ENCODE results near the gene WNT8A. TPM values are rescaled to one million over a fixed set of nuclear protein-coding genes. Genes with fewer than 3 reads are reported as not detected.

The WNT8A gene
- total RNA-seq, 1 experiment from 2014 or later, result not detected

GRCh38 chr5:138110266-138110963 lies 26.6 kb downstream of the WNT8A start:
- ATAC-seq, result no peak
- CTCF ChIA-PET, result interaction anchor here (1.1 kb wide), 1 partner anchor 481 kb away, joined by 3 read pairs; no protein-coding TSS in a partner anchor

More at GRCh38 chr5:138110266-138110963, 26.6 kb downstream of the WNT8A start:
- intact Hi-C loops (cut with micrococcal nuclease), result no loop called here
- Histone ChIP-seq H3K4me2 (ENCODE audit: low read length) (no peak overlapping the region), H3K9ac (ENCODE audit: low read length) (no peak overlapping the region), H3K4me1 (ENCODE audit: control insufficient read depth in 1 of 2, insufficient read depth in 2 of 2, low read length in 2 of 2) (peaks cover 0 to 4% of the 10 kb centered on the region in 2 experiments; a peak in 2 of 4 replicates), H2AFZ (ENCODE audit: low read depth, low read length, poor library complexity, severe bottlenecking) (no peak overlapping the region), H3K27me3 (ENCODE audit: insufficient read depth, low read length) (no peaks in the 10 kb centered on the region), H3K79me2 (ENCODE audit: insufficient read depth, low read length) (no peaks in the 10 kb centered on the region), H3K36me3 (ENCODE audit: control insufficient read depth in 1 of 2, insufficient read depth in 2 of 2, low read length in 2 of 2) (no peaks in the 10 kb centered on the region), H3K27ac (ENCODE audit: low read depth, low read length) (no peak overlapping the region), H3K9me2 (ENCODE audit: insufficient read depth) (no peaks in the 10 kb centered on the region), H4K20me1 (ENCODE audit: insufficient read depth) (no peaks in the 10 kb centered on the region), H3K9me3 (ENCODE audit: control insufficient read depth in 1 of 2, insufficient read depth in 1 of 2, low read depth in 1 of 2, low read length in 2 of 2) (no peaks in the 10 kb centered on the region), H3K4me3 (replicated peaks in 1 of 2; ENCODE audit: low read depth in 1 of 2, low read length in 2 of 2) (no peak overlapping the region)
- no peak for TF ChIP-seq FOSL1 (IDR thresholded peaks at IDR 0.05; ENCODE audit: low read depth)
- no peak for TF ChIP-seq CTCF (IDR thresholded peaks at IDR 0.05 in 2 of 3, conservative IDR thresholded peaks at IDR 0.05 in 1 of 3; ENCODE audit: borderline replicate concordance in 1 of 3, insufficient read depth in 1 of 3, low read depth in 2 of 3, low read length in 2 of 3)
- no peak for TF ChIP-seq SP1 (IDR thresholded peaks at IDR 0.05; ENCODE audit: low read depth)
- ChIA-PET POLR2A (no interaction called here), RAD21 (ENCODE audit: low non-redundant PET in 1 of 2, low total read pairs in 2 of 2, uncharacterized antibody in 2 of 2, unreplicated experiment in 2 of 2) (no interaction called here)
- no TSS peak for BruUV-seq (replicated peaks)
- DNase-seq (ENCODE audit: low read depth, low spot score), result no peak
